Ovary (tissue), 9 donors: ENCODE data around the gene TANK. TPM values are rescaled to one million over a fixed set of nuclear protein-coding genes. Genes with fewer than 3 reads are reported as not detected.
A peak's percentile ranks its signal among the peaks of the same experiment; 100 is the strongest.

Source experiments
- DNase-seq, 5 donors: peaks; one replicate each; pipeline ENCODE4 v3.0.0-alpha.2; 2019 to 2020
- H3K27ac ChIP-seq, 2 donors: fragments of 200-600 bp; one replicate each; pipeline versions ENCODE4 v1.5.1 to v1.8.0; 2019 to 2022
- H3K27me3 ChIP-seq: fragments of 200-600 bp; one replicate; pipeline ENCODE4 v1.8.0; 2022
- H3K36me3 ChIP-seq: fragments of 200-600 bp; sonication (generic); one replicate; pipeline ENCODE4 v1.5.1; 2019
- H3K4me1 ChIP-seq: one replicate; pipeline ENCODE4 v1.8.1; 2013; ENCODE audit warnings: mild to moderate bottlenecking, moderate library complexity; ENCODE audit not compliant: insufficient read depth
- H3K4me3 ChIP-seq: fragments of 200-600 bp; sonication (generic); one replicate; pipeline ENCODE4 v1.5.1; 2017
- H3K9me3 ChIP-seq, 2 donors: fragments of 200-600 bp in 1 of 2; sonication (generic) in 1 of 2; one replicate each; pipeline versions ENCODE4 v1.5.1 to v1.8.1; 2013 to 2019; ENCODE audit warnings: mild to moderate bottlenecking in 1 of 2, moderate library complexity in 1 of 2
- EP300 ChIP-seq: sonication (generic); formaldehyde crosslinking; IDR thresholded peaks from one replicate; pipeline ENCODE4 v1.6.1; 2017; ENCODE audit warnings: antibody characterized with exemption
- POLR2A ChIP-seq: fragments of 450-650 bp; IDR thresholded peaks from one replicate; pipeline ENCODE4 v1.6.1; 2017; ENCODE audit warnings: antibody characterized with exemption, mild to moderate bottlenecking, moderate library complexity
- WGBS, 3 donors: extraction: QIAGEN DNeasy Blood & Tissue Kit in 1 of 3; methylation state at CpG; one replicate each; pipeline versions ENCODE4 v1.1.5 to v1.1.7; 2013 to 2017; 5-methylcytosine and 5-hydroxymethylcytosine counted together
- intact Hi-C, 4 donors: fragments of 100-400 bp; cut with DNase I; formaldehyde crosslinking; loops; one replicate each; pipeline versions ENCODE4 v1.11.0 to v1.15.1; 2022 to 2023
- polyA plus RNA-seq, 2 donors: library from polyadenylated mRNA; stranded (reverse); fragments of 200-250 nt in 1 of 2; fragments of 350-450 nt in 1 of 2; fragmentation: Illumina TruSeq in 1 of 2; extraction: RNeasy Lipid Tissue Mini Kit (QIAGEN cat#74804) in 1 of 2; gene quantifications; one replicate each; pipeline ENCODE4 v1.2.3, GENCODE V29; 2013 to 2014
- total RNA-seq, 7 donors: library from RNA; depleted of rRNA in 2 of 7; stranded (reverse); fragments of >200 nt in 2 of 7; fragmentation: NEBNext Ultra II Directional in 3 of 7; extraction: Animal tissue kit (Norgen Biotek cat#: 25700) in 3 of 7; gene quantifications; one replicate each; pipeline versions ENCODE4 v1.1.0 to v1.2.4, GENCODE V29; 2016 to 2023
- TF ChIP-seq, protein P1 (sequence below), 3 donors: fragments of 450-650 bp in 2 of 3; fragments of 200-600 bp in 1 of 3; IDR thresholded peaks; one replicate each; pipeline versions ENCODE4 v1.5.1 to v1.8.0; 2016 to 2022; ENCODE audit warnings: antibody characterized with exemption in 3 of 3, mild to moderate bottlenecking in 1 of 3
- donor health status: DM: no; HTN: no; CAD: no; lungs with moderate emphysema.
- donor health status: DM: no; HTN: no; CAD: no.
- donor health status: Bipolar disorder and iron deficiency.
- donor health status: DM: yes; HTN: yes; CAD: no.
- donor health status: DM: no; HTN: no; CAD: no.
- donor health status: DM: yes; HTN: yes; CAD: no.

Gene TANK
- total and polyA plus RNA-seq, 9 donors = 31.4 to 99.8 (median 52.2) TPM

DNA sequence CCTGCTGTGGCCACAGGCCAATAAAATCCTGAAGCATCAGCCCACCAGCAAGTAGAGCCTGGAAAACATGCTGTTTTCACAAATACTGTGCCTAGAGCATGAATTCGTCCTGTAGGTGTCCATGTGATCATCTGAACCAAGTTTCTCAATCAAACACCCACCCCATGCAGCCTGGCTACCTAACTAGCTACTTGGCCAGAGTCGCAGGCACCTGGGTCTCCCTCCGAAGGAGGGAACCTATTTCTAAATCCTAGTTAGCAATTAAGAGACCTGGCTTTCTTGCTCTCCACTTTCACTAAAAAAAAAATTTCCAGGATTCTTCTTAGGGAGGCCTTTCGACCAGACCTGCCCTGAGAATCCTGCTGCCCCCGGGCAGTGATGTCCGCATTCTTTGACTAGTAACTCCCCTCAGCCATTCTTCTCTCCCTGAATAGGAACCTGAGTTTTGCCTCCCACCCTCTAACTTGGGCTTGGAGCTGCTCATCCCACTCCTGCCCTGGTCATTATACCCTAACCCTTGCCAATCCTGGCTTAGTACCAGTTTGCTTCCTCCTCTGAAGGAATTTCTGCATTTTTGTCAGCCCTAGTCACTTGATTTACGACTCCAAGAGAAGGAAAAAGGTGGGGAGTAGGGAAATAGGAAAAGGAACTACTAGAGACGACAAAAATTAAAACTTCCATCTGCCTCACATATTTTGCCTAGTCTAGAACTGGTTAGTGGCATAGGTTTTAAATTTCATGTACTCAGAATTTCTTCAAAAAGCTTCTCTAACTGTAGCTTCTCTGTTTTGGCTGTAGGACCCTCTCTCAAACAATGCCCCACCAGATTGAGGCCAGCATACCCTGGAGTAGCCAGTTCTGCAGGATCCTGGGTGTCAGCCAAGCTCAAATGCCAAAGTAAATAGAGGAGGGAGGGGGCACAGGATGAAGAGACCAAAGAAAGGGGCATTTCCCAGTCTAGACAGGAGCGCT, 25.4 kb upstream of the TANK start:
- DNase-seq = peak in 3 of 5 donors; percentile 31 to 41 (median 37)
- intact Hi-C loops = no loop called here
- H3K4me1 ChIP-seq = peaks cover 10% of the 10 kb centered on the region
- H3K9me3 ChIP-seq = no peaks in the 10 kb centered on the region
- H3K27me3 ChIP-seq = no peaks in the 10 kb centered on the region
- no peaks in the 10 kb centered on the region for H3K36me3 ChIP-seq
- H3K4me3 ChIP-seq = no peak overlapping the region
- TF ChIP-seq EP300 (no peak), POLR2A (no peak)
- TF ChIP-seq, protein P1, sequence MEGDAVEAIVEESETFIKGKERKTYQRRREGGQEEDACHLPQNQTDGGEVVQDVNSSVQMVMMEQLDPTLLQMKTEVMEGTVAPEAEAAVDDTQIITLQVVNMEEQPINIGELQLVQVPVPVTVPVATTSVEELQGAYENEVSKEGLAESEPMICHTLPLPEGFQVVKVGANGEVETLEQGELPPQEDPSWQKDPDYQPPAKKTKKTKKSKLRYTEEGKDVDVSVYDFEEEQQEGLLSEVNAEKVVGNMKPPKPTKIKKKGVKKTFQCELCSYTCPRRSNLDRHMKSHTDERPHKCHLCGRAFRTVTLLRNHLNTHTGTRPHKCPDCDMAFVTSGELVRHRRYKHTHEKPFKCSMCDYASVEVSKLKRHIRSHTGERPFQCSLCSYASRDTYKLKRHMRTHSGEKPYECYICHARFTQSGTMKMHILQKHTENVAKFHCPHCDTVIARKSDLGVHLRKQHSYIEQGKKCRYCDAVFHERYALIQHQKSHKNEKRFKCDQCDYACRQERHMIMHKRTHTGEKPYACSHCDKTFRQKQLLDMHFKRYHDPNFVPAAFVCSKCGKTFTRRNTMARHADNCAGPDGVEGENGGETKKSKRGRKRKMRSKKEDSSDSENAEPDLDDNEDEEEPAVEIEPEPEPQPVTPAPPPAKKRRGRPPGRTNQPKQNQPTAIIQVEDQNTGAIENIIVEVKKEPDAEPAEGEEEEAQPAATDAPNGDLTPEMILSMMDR (IDR thresholded peaks at IDR 0.05) = no peak
- WGBS, 3 donors = 35 to 47% (median 42%) methylated on average over 9 of the region's 9 CpGs
- no peak overlapping the region for H3K27ac ChIP-seq

DNA sequence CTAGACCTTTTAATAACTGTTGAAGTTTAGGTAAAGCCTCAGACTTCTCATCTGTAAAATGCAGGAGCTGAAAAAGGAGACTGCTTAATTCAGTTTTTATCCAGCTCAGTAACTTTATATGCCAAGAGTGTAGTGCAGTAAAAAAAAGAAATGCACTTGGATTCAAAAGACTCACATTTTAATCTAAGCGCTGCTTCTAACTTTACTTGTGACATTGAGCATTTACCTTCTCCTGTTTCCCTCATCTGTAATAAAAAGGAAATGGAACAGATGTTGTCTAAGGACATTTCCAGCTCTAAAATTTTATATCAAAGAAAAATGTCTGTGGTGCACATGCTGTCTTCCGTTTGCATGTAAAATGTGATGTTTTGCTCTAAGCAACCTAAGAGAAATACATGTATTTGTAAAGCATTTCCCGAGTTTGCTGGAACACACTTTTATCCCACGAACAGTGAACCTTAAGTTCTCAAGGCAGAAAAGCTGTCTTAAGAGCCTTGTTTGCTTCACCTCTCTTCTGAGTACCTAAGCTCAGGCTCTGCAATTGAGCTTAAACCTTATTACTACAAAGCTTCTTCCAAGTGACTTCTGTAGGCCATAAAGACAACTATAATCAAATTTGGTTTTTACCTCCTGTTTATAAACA, 24.2 kb upstream of the TANK start:
- intact Hi-C loops = no loop called here
- WGBS, 3 donors = 12 to 20% (median 13%) methylated on average over 4 of the region's 4 CpGs
- Histone ChIP-seq H3K27me3 (no peaks in the 10 kb centered on the region), H3K9me3 (no peaks in the 10 kb centered on the region), H3K4me1 (peaks cover 10% of the 10 kb centered on the region), H3K4me3 (no peak overlapping the region), H3K36me3 (no peaks in the 10 kb centered on the region), H3K27ac (peak overlapping the region in 1 of 2 donors; percentile 34)
- DNase-seq = no peak
- TF ChIP-seq, protein P1 (IDR thresholded peaks at IDR 0.05) = no peak
- TF ChIP-seq POLR2A = no peak
- TF ChIP-seq EP300 = no peak

DNA sequence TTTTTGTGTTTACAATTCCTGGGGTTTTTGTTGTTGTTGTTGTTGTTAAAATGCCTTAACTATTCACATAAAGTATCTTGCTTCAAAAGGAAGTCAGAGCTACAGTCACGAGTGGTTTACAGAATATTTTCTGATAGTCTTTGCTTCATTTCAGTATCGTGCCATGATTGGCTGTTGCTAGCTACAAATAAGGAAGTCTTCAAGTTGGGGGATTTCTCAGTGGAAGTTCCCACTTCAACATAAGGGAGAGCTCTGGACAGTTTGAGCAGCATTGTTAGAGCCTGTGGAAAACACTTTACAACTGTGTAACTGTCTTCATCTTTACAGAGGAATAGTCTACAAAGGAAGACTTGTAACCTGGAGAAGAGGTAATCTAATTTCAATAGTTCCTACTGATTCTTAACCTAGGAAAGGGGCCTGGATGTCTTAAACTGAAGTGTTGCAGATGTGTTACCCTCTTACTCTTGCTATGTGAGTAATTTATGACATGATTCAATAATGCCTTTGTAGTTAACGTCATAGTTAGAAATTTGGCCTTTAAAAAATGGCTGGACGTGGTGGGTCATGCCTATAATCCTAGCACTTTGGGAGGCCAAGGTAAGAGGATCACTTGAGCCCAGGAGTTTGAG, 23.4 kb upstream of the TANK start:
- TF ChIP-seq, protein P1 (IDR thresholded peaks at IDR 0.05) = no peak
- TF ChIP-seq EP300 = no peak
- no peak for TF ChIP-seq POLR2A
- DNase-seq = no peak
- WGBS, 3 donors = 15 to 28% (median 27%) methylated on average over 4 of the region's 4 CpGs
- Histone ChIP-seq H3K27me3 (no peaks in the 10 kb centered on the region), H3K4me3 (no peak overlapping the region), H3K36me3 (no peaks in the 10 kb centered on the region), H3K27ac (peak overlapping the region in 1 of 2 donors; percentile 34), H3K9me3 (no peaks in the 10 kb centered on the region), H3K4me1 (peaks cover 10% of the 10 kb centered on the region)
- intact Hi-C loops = no loop called here

DNA sequence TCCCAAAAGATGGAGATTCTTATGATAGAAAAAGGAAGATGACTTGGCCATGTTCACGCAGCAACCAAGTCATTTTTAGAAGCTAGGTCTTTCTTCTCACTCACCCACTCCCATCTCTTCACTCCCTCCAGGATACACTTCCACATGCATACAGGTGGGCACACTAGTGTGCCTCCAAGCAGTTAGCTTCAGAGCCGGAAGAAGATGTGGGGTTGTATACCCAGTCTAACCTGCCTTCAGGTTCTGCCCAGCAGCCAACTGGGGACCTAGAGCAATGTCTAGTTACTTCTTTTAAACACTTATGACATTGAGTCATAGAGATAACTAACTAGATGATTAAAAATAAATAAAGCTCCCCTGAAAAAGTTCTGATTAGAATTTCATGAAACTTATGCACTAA, 21.8 kb upstream of the TANK start:
- DNase-seq = no peak
- H3K4me3 ChIP-seq = no peak overlapping the region
- H3K27ac ChIP-seq = no peak overlapping the region
- peaks cover 10% of the 10 kb centered on the region for H3K4me1 ChIP-seq
- 88 to 92% (median 91%) methylated on average over 2 of the region's 2 CpGs for WGBS, 3 donors
- no peaks in the 10 kb centered on the region for H3K9me3 ChIP-seq
- H3K36me3 ChIP-seq = no peaks in the 10 kb centered on the region
- no peak for TF ChIP-seq POLR2A
- no peak for TF ChIP-seq EP300
- TF ChIP-seq, protein P1 (IDR thresholded peaks at IDR 0.05) = no peak
- H3K27me3 ChIP-seq = no peaks in the 10 kb centered on the region
- intact Hi-C loops = no loop called here
